IgD-negative memory B cell (primary cell): ENCODE results near the gene CRLF1. TPM values are rescaled to one million over a fixed set of nuclear protein-coding genes. Genes with fewer than 3 reads are reported as not detected.

Source experiments
- H3K27ac Mint-ChIP-seq, 3 donors: one replicate each; pipeline ENCODE4 v1.8.0; 2020 to 2022; ENCODE audit warnings: mild to moderate bottlenecking in 3 of 3, mixed read lengths in 3 of 3, moderate library complexity in 1 of 3
- H3K27me3 Mint-ChIP-seq: one replicate; pipeline ENCODE4 v1.8.0; 2021; ENCODE audit warnings: mixed read lengths
- H3K36me3 Mint-ChIP-seq: one replicate; pipeline ENCODE4 v1.8.0; 2020; ENCODE audit warnings: mild to moderate bottlenecking, mixed read lengths
- H3K4me1 Mint-ChIP-seq, 3 donors: one replicate each; pipeline ENCODE4 v1.8.0; 2020 to 2022; ENCODE audit warnings: mixed read lengths in 3 of 3, mild to moderate bottlenecking in 1 of 3
- H3K4me3 Mint-ChIP-seq, 4 donors: one replicate each; pipeline ENCODE4 v1.8.0; 2020 to 2022; ENCODE audit warnings: mild to moderate bottlenecking in 4 of 4, mixed read lengths in 4 of 4, moderate library complexity in 3 of 4
- H3K9me3 Mint-ChIP-seq, 3 donors: one replicate each; pipeline ENCODE4 v1.8.0; 2020 to 2021; ENCODE audit warnings: mixed read lengths in 3 of 3, mild to moderate bottlenecking in 1 of 3
- polyA plus RNA-seq: library from polyadenylated mRNA; unstranded; fragments of 300-500 nt; fragmentation: Illumina TruSeq; gene quantifications from one replicate; pipeline ENCODE4 v1.2.3, GENCODE V29; 2021

Gene CRLF1
- polyA plus RNA-seq, 1 donor from 2014 or later = 0.38 TPM

DNA sequence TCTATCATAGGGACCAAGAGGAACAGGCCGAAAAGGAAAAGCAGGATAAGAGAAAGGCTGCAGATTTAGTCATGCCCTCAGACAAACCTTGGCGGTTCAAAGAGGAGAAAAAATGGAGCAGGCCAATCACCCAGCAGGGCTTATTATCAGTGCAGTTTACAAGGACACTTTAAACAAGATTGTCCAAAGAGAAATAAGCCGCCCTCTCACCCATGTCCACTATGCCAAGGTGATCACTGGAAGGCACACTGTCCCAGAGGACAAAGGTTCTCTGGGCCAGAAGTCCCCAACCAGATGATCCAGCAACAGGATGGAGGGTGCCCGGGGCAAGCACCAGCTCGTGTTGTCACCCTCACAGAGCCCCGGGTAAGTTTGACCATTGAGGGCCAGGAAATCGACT is 26.3 kb downstream of the CRLF1 start:
- Mint-ChIP-seq H3K4me1 (peaks cover 0 to under 1% (median 0%) of the 10 kb centered on the region in 3 donors), H3K36me3 (no peaks in the 10 kb centered on the region), H3K4me3 (no peak overlapping the region), H3K27me3 (no peaks in the 10 kb centered on the region), H3K9me3 (no peaks in the 10 kb centered on the region), H3K27ac (no peak overlapping the region)

DNA sequence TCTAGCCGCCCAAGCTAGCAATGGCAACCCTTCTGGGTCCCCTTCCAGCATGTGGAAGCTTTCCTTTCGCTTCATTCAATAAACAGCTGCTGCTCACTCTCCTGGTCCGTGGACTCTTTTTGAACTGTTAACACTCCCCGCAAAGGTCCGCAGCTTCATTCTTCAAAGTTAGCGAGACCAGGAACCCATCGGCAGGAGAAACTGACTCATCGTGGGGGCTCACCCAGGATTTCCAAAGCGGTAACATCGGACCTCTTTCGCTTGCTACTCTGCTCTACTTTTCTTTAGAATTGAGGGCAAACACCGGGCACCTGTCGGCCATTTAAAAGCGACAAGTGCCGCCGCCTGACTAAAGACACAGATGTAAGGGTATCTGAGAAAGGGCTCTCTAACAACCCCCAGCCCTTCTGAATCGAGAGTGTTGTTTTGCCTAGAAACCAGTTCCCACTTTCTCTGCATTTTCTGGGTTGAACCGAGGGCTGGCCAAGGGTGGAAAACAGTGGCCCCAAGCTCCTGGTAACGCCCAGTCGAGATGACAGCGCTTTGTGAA is 29.2 kb downstream of the CRLF1 start:
- Mint-ChIP-seq H3K4me3 (peak overlapping the region in 1 of 4 donors; percentile 14), H3K27ac (peak overlapping the region in 1 of 3 donors; percentile 23), H3K4me1 (peaks cover 5 to 11% (median 8%) of the 10 kb centered on the region in 3 donors), H3K27me3 (no peaks in the 10 kb centered on the region), H3K9me3 (no peaks in the 10 kb centered on the region), H3K36me3 (peaks cover 1% of the 10 kb centered on the region)

- no peak overlapping the region for H3K4me3 Mint-ChIP-seq
- H3K36me3 Mint-ChIP-seq = peaks cover 2% of the 10 kb centered on the region
- no peak overlapping the region for H3K27ac Mint-ChIP-seq
- peaks cover 12 to 15% (median 13%) of the 10 kb centered on the region in 3 donors for H3K4me1 Mint-ChIP-seq
- no peaks in the 10 kb centered on the region for H3K27me3 Mint-ChIP-seq
- H3K9me3 Mint-ChIP-seq = no peaks in the 10 kb centered on the region
These were observed 30.2 kb downstream of the CRLF1 start for GRCh38 chr19:18576383-18576782.

GRCh38 chr19:18574691-18575291 is 31.8 kb downstream of the CRLF1 start:
- no peaks in the 10 kb centered on the region for H3K9me3 Mint-ChIP-seq
- H3K36me3 Mint-ChIP-seq = peaks cover 4% of the 10 kb centered on the region
- peaks cover 15 to 17% (median 15%) of the 10 kb centered on the region in 3 donors for H3K4me1 Mint-ChIP-seq
- H3K27me3 Mint-ChIP-seq = no peaks in the 10 kb centered on the region
- H3K4me3 Mint-ChIP-seq = peak overlapping the region in 2 of 4 donors; percentile 54 to 66
- H3K27ac Mint-ChIP-seq = peak overlapping the region in 2 of 3 donors; percentile 23 to 75

- Mint-ChIP-seq H3K4me3 (peak within 1 kb of the TSS; percentile 93 to 99 (median 96)), H3K9me3 (no peaks in the 10 kb centered on the region)
These were observed 34.8 kb downstream of the CRLF1 start, which contains the start of gene UBA52 for GRCh38 chr19:18571564-18572344. Gene UBA52 (plus strand): TSS chr19:18571857. CDS start chr19:18573301, 1,444 bp downstream.

DNA sequence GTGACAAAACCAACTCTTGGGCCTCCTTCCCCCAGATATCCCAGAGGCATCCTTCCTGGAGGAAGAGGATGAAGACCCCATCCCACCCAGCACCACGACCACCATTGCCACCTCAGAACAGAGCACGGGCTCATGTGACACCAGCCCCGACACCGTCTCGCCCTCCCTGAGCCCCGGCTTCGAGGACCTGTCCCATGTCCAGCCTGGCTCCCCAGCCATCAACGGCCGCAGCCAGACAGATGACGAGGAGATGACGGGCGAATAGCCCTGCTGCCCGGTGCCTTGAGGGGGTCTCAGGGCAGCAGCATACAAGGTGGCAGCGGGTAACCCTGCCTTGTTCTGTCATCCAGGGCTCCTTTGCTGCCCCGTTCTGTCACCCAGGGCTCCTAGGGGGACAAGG is 38.2 kb downstream of the CRLF1 start:
- Mint-ChIP-seq H3K9me3 (no peaks in the 10 kb centered on the region), H3K4me3 (peak overlapping the region in 1 of 4 donors; percentile 33), H3K36me3 (peaks cover 6% of the 10 kb centered on the region), H3K4me1 (peaks cover 12 to 23% (median 22%) of the 10 kb centered on the region in 3 donors), H3K27me3 (no peaks in the 10 kb centered on the region), H3K27ac (peak overlapping the region in 1 of 3 donors; percentile 39)

More at GRCh38 chr19:18571564-18572344, 34.8 kb downstream of the CRLF1 start, which contains the start of gene UBA52:
- Mint-ChIP-seq H3K27ac (peak within 1 kb of the TSS; percentile 95 to 98 (median 97)), H3K27me3 (no peaks in the 10 kb centered on the region), H3K36me3 (peaks cover 6% of the 10 kb centered on the region), H3K4me1 (peaks cover 15 to 23% (median 21%) of the 10 kb centered on the region in 3 donors)

DNA sequence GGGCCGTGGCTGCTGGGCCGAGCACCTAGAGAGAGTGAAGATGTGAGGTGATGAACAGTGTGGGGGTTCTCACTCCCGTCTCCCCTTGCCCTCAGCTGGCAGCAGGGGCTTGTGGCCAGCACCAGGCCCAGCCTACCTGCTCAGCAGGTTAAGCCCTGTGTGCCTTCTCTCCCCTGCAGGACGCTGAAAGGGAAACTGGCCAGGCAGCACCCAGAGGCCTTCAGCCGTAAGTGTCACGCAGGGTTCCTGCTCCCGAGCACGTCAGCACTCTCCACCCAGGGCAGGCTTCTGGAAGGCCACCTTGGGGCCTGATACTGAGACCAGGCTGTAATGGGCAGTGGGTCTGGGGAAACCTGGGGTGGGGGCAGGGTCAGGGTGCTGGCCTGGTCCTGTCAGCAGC is 39.6 kb downstream of the CRLF1 start:
- no peaks in the 10 kb centered on the region for H3K27me3 Mint-ChIP-seq
- peaks cover 5% of the 10 kb centered on the region for H3K36me3 Mint-ChIP-seq
- no peak overlapping the region for H3K27ac Mint-ChIP-seq
- H3K4me1 Mint-ChIP-seq = peaks cover 3 to 14% (median 12%) of the 10 kb centered on the region in 3 donors
- H3K4me3 Mint-ChIP-seq = no peak overlapping the region
- H3K9me3 Mint-ChIP-seq = no peaks in the 10 kb centered on the region

DNA sequence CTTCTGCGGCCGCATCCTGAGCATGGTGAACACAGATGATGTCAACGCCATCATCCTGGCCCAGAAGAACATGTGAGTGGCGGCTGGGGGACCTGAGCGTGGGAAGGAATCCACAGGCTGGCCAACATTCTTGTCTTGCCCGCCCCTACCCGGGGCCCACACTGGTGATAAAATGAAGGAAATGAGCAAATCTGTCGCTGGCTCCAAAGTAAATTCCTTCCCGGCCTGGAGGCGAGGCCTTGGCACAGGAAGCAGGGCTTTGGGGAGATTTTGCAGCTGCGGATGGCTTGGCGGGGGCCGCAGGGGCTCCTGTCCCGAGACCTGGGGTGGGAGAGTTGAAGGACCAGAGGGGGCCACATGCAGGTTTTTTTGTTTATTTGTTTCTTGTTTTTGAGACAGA is 44.5 kb downstream of the CRLF1 start:
- no peak overlapping the region for H3K27ac Mint-ChIP-seq
- H3K4me1 Mint-ChIP-seq = peaks cover 12 to 26% (median 19%) of the 10 kb centered on the region in 3 donors
- no peaks in the 10 kb centered on the region for H3K9me3 Mint-ChIP-seq
- H3K27me3 Mint-ChIP-seq = no peaks in the 10 kb centered on the region
- H3K36me3 Mint-ChIP-seq = peaks cover 3% of the 10 kb centered on the region
- no peak overlapping the region for H3K4me3 Mint-ChIP-seq

GRCh38 chr19:18559685-18560084 is 46.9 kb downstream of the CRLF1 start:
- H3K27ac Mint-ChIP-seq = peak overlapping the region; percentile 90 to 98 (median 97)
- no peaks in the 10 kb centered on the region for H3K9me3 Mint-ChIP-seq
- no peaks in the 10 kb centered on the region for H3K27me3 Mint-ChIP-seq
- peaks cover 12 to 24% (median 19%) of the 10 kb centered on the region in 3 donors for H3K4me1 Mint-ChIP-seq
- peaks cover 3% of the 10 kb centered on the region for H3K36me3 Mint-ChIP-seq
- H3K4me3 Mint-ChIP-seq = peak overlapping the region; percentile 9 to 97 (median 64)

DNA sequence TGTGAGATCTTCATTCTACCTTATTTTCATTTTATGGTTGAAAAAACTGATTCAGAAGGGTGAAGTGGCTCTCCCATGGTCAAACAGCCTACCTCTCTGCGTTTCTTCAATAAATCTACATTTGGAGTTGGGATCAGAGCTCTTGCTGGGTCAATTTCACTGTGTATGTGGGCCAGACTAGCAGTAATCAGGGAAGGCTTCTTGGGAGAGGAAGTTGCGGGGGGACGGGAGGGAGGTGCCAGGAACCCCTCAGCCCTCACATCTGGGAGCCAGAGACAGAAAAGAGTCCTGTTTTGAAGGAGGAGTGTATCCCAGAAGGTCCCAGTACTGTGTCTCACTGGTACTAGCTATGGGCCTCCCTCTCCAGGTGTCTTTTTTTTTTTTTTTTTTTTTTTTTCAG is 48.0 kb downstream of the CRLF1 start:
- H3K9me3 Mint-ChIP-seq = no peaks in the 10 kb centered on the region
- H3K27ac Mint-ChIP-seq = peak overlapping the region; percentile 90 to 98 (median 97)
- H3K4me3 Mint-ChIP-seq = peak overlapping the region; percentile 86 to 97 (median 92)
- H3K36me3 Mint-ChIP-seq = peaks cover 3% of the 10 kb centered on the region
- no peaks in the 10 kb centered on the region for H3K27me3 Mint-ChIP-seq
- peaks cover 12 to 24% (median 19%) of the 10 kb centered on the region in 3 donors for H3K4me1 Mint-ChIP-seq

GRCh38 chr19:18558202-18558555 is 48.4 kb downstream of the CRLF1 start:
- Mint-ChIP-seq H3K9me3 (no peaks in the 10 kb centered on the region), H3K27ac (peak overlapping the region; percentile 90 to 98 (median 97)), H3K4me3 (peak overlapping the region; percentile 86 to 97 (median 92)), H3K27me3 (no peaks in the 10 kb centered on the region), H3K36me3 (peaks cover 3% of the 10 kb centered on the region), H3K4me1 (peaks cover 12 to 24% (median 19%) of the 10 kb centered on the region in 3 donors)

DNA sequence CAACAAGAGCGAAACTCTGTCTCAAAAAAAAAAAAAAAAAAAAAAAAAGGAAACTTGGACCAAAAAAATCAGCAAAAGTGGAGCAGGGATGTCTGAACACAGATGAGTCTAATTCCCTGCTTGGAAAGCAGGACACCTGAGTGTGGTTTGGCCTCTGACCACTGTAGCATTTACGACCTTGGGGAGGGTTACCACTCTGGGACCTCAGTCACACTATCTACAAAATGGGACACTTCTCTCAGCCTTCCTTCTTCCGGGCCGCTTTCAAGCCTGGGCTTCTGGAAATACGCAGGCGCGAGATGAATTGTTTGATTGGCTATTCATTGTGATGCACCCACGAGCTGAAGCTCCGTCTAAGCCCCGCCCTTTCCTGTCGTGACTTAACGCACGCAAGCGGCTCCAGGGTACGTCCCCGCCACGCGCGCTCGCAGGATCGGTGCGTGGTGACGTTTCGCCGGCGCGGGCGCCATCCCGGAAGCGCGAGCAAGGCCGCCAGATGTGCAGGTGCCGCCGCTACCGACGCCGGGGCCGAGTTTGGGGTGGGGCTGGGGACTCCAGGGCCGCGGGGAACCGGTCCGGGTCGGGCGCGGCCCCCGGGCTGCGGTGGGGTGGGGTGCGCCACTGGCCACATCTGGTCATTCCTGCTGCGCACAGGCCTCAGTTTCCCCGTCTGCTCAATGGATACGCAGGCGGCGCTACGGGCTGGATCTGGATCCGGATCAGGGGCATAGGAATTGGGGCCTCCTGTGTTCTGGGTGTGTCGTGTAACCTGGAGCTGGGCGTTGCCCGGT is 49.0 kb downstream of the CRLF1 start, which contains the start of gene KXD1:
KXD1 (plus strand) TSS at position 460 of the 791 bp plus-strand sequence. CDS start 4,187 bp downstream, outside the sequence.
- H3K27ac Mint-ChIP-seq = peak within 1 kb of the TSS; percentile 90 to 98 (median 97)
- H3K9me3 Mint-ChIP-seq = no peaks in the 10 kb centered on the region
- H3K27me3 Mint-ChIP-seq = no peaks in the 10 kb centered on the region
- peaks cover 12 to 24% (median 19%) of the 10 kb centered on the region in 3 donors for H3K4me1 Mint-ChIP-seq
- peak within 1 kb of the TSS; percentile 86 to 97 (median 92) for H3K4me3 Mint-ChIP-seq
- H3K36me3 Mint-ChIP-seq = peaks cover 3% of the 10 kb centered on the region

GRCh38 chr19:18551631-18552030 is 55.0 kb downstream of the CRLF1 start:
- H3K4me3 Mint-ChIP-seq = no peak overlapping the region
- H3K27ac Mint-ChIP-seq = no peak overlapping the region
- no peaks in the 10 kb centered on the region for H3K36me3 Mint-ChIP-seq

GRCh38 chr19:18543814-18544475 is 62.7 kb downstream of the CRLF1 start:
- Mint-ChIP-seq H3K27ac (peak overlapping the region; percentile 81 to 88 (median 86)), H3K36me3 (no peaks in the 10 kb centered on the region), H3K27me3 (no peaks in the 10 kb centered on the region), H3K4me1 (peaks cover 6 to 13% (median 11%) of the 10 kb centered on the region in 3 donors), H3K9me3 (no peaks in the 10 kb centered on the region), H3K4me3 (peak overlapping the region; percentile 90 to 99 (median 94))

More at GRCh38 chr19:18551631-18552030, 55.0 kb downstream of the CRLF1 start:
- H3K27me3 Mint-ChIP-seq = no peaks in the 10 kb centered on the region
- no peaks in the 10 kb centered on the region for H3K4me1 Mint-ChIP-seq
- H3K9me3 Mint-ChIP-seq = no peaks in the 10 kb centered on the region
